ENCODE results near the gene FOXF1.

FOXF1 gene

GRCh38 chr16:86558355-86559193 lies 48.2 kb downstream of the FOXF1 start:
- no peak for DNase-seq (ENCODE audit: low spot score)

GRCh38 chr16:86559802-86560305 lies 49.5 kb downstream of the FOXF1 start:
- DNase-seq (ENCODE audit: low spot score), result no peak

DNA sequence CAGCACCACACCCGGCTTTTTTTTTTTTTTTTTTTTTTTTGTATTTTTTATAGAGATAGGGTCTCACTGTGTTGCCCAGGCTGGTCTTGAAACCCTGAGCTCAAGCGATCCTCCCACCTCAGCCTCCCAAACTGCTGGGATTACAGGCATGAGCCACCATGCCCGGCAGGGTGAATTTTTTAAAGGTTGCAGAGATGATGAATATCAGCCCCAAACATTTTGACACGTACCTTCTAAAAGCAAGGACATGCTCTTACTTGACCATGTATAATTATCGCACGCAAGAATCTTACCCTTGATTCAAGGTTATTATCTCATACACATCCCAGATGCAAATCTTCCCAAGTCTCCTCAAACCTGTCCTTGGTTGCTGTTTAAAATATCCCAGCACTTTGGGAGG lies 52.0 kb downstream of the FOXF1 start:
- DNase-seq (ENCODE audit: low spot score), result no peak

GRCh38 chr16:86563469-86564345 lies 53.4 kb downstream of the FOXF1 start:
- peak; percentile 82 for DNase-seq (ENCODE audit: low spot score)

All from AG20443 (cell line).